GM06990 (cell line): ENCODE results near the gene MPP3.
"Not testable (repeated sequence)": the region's sequence is repeated elsewhere in the genome, so short reads cannot be mapped to it uniquely, and the experiment has no call there.

ENCODE experiments used
- DNase-seq: peaks from one replicate; pipeline ENCODE4 v3.0.0-alpha.2; 2011; ENCODE audit not compliant: insufficient read length; ENCODE audit errors: extremely low read depth
- H3K27me3 ChIP-seq: replicated peaks from 2 replicates; pipeline ENCODE4 v1.6.0; 2011; ENCODE audit warnings: low read length; ENCODE audit not compliant: control insufficient read depth, insufficient read depth
- H3K36me3 ChIP-seq: 2 replicates; pipeline ENCODE4 v1.5.1; 2011; ENCODE audit warnings: low read length; ENCODE audit not compliant: control insufficient read depth, insufficient read depth
- H3K4me3 ChIP-seq: replicated peaks from 2 replicates; pipeline ENCODE4 v1.5.1; 2011; ENCODE audit warnings: low read depth, mild to moderate bottlenecking, control low read depth, low read length
- CTCF ChIP-seq: IDR thresholded peaks from 2 replicates; pipeline ENCODE4 v1.5.1; 2011; ENCODE audit warnings: low read length, control low read depth, mild to moderate bottlenecking, inconsistent platforms; ENCODE audit not compliant: insufficient read depth, poor library complexity, severe bottlenecking

MPP3 gene

GRCh38 chr17:43873815-43874214 lies 40.9 kb upstream of the MPP3 start:
- Histone ChIP-seq H3K36me3 (no peaks in the 10 kb centered on the region), H3K27me3 (no peaks in the 10 kb centered on the region; the same call in 1 of the 2 replicates), H3K4me3 (no peak overlapping the region)
- TF ChIP-seq CTCF, result no peak
- DNase-seq, result no peak

GRCh38 chr17:43873091-43873490 lies 40.1 kb upstream of the MPP3 start:
- H3K27me3 ChIP-seq, result peaks cover 3% of the 10 kb centered on the region
- TF ChIP-seq CTCF, result no peak
- DNase-seq, result no peak
- H3K4me3 ChIP-seq, result no peak overlapping the region
- no peaks in the 10 kb centered on the region for H3K36me3 ChIP-seq

- no peak for TF ChIP-seq CTCF
- H3K27me3 ChIP-seq, result peaks cover 3% of the 10 kb centered on the region
These were observed 39.2 kb upstream of the MPP3 start for GRCh38 chr17:43871946-43872690.

GRCh38 chr17:43869031-43869430 lies 36.1 kb upstream of the MPP3 start:
- H3K4me3 ChIP-seq, H3K36me3 ChIP-seq, DNase-seq, H3K27me3 ChIP-seq: not testable (repeated sequence)

More at GRCh38 chr17:43871946-43872690, 39.2 kb upstream of the MPP3 start:
- Histone ChIP-seq H3K36me3 (no peaks in the 10 kb centered on the region), H3K4me3 (no peak overlapping the region)
- no peak for DNase-seq

GRCh38 chr17:43868226-43868994 lies 35.5 kb upstream of the MPP3 start:
- no peak for DNase-seq
- H3K36me3 ChIP-seq, result no peaks in the 10 kb centered on the region
- H3K27me3 ChIP-seq, result peaks cover 6% of the 10 kb centered on the region
- no peak for TF ChIP-seq CTCF
- no peak overlapping the region for H3K4me3 ChIP-seq
